ENCODE data around the gene BCLAF3.

Gene BCLAF3

GRCh38 chrX:19990556-19991349 is at the start of gene BCLAF3:
TSS of gene BCLAF3 (minus strand) at chrX:19991061. CDS start at chrX:19970264, 20,797 bp downstream.
- peak; percentile 93 for DNase-seq

DNA sequence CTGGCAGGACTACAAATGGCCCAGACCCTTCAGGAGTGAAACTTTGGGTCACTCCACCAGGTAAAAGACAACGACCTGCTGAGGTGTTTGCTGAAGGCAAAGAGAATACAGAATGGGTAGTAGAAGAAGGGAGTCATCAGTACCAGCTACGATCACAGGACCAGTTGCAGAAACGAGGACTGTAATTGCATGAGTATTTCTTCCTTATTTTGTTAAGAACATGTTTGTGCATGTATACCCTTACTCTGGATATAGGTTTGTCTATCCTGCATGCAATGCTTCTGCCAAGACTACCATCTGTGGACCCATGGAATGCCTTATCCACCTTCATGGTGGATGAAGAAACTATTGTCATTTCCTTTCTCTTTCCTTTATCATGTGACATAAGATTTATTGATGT is 48.1 kb upstream of the BCLAF3 start:
- no peak for DNase-seq

DNA sequence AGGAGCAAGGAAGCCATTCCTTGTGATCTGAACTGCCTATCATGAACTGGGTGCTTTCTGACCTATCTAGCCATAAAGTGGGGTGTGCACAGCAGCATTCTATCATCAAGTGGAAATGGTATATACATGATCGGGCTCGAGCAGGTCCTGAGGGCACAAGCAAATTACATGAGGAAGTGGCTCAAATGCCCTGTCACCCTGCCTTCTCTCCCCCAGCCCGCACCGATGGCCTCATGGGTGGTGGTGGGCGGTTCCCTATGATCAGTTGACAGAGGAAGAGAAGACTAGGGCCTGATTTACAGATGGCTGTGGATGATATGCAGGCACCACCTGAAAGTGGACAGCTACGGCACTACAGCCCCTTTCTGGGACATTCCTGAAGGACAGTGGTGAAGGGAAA is 46.3 kb upstream of the BCLAF3 start:
- no peak for DNase-seq

DNA sequence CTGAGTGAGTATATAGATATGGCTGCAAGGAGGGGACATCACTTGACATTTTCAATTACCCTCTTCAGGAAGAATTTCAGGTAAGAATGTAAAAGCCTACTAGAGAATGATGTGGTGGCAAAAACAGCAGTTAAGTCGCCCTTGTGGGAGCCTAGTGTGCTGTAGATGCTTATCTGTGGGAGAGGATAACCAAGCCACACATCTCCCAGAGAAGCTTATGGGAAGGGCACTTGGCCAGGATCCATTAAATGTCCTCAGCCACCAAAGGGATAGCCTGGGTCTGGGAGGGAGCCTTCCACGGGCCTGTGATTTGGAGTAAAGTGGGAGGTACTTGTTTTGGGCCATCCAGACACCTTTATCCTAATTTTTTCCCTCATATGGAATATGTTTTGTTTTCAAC is 41.3 kb upstream of the BCLAF3 start:
- DNase-seq, result no peak

DNA sequence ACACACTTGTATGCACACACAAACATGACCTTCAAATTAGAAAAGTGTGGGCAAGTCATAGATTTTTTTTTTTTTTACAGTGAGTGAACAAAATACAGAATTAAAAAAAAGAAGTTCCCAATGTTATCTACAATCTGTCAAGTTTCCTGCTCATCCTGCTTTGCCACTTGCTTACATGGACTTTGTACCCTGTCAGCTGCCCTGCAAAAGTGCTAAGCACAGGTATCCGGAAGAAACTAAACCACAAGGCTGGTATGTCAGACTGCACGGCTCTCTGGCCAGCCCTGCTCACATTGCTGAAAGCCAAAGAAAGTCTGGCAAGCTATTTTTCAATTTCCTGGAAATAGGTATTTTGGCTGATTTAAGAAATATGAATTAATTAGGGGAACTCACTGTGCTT is 38.9 kb upstream of the BCLAF3 start:
- no peak for DNase-seq

DNA sequence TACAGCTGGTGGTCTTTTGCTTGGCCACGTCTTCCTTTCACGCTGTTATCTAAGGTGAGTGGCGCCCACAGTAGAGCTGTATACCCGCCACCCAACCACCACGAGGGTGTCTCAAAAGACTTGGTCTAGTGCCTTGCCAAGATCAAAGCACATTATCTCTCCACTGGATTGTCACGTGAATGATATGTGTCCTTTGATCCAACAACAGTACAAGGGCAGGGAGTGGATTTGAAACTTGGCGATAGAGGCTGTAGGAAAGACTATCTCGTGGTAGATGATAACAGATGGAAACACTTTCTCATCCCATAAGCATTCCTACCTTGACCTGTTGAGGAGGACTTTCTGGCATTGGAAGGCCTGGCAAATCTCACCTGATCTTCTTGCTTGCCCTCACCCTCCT is 37.7 kb upstream of the BCLAF3 start:
- DNase-seq, result no peak

DNA sequence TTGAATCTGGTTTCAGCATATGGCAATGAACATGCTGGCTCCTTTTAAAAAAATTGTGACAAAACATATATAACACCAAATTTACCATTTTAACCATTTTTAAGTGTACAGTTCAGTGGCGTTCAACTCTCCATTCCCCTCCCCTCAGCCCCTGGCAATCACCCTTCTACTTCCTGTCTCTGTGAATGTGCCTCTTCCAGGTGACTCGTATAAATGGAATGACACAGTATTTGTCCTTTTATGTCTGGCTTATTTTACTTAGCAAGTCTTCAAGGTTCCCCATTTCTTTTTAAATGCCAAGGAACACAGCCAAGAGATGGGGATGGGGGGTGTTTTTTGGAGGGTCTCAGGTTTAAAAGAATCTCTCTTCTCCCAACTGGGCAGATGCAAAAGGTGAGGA is 35.4 kb upstream of the BCLAF3 start:
- no peak for DNase-seq

DNA sequence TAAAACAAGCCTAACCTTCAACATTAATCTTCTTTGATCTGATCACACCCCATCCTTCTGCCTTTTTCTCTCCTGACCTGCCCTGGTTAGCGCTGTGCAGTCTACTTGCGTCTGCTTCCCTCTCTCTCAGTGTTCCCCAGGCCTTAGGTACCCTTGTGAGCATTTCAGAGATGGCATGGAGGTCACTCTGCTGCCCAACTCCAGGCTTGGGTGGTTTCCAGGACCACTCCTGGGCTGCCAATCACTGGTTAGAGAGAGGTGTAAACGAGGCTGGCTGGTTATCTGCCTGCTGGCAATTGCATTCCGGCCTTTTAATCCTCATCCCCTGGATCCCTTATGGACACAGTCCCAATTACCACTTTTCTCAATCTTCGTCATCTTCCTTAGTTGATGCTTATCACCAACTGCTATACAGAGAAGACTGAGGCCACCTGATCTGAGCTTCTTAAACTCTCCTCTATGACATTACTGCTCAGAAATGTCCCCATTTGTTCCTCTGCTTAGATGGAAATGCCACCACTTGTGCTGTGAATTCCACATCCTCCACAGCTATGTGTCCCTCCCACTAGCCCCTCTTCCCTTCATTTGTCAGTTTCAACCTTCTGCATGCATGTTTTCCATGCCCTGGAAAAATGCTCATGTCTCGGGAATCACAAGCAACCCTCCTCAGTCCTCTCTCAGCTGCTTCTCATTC is 29.0 kb upstream of the BCLAF3 start:
- DNase-seq, result no peak

- no peak for DNase-seq
Observed at GRCh38 chrX:20016616-20016945, 25.7 kb upstream of the BCLAF3 start.

GRCh38 chrX:20015945-20016615 is 25.2 kb upstream of the BCLAF3 start:
- DNase-seq, result no peak

- no peak for DNase-seq
Observed at GRCh38 chrX:20015422-20015821, 24.6 kb upstream of the BCLAF3 start.

DNA sequence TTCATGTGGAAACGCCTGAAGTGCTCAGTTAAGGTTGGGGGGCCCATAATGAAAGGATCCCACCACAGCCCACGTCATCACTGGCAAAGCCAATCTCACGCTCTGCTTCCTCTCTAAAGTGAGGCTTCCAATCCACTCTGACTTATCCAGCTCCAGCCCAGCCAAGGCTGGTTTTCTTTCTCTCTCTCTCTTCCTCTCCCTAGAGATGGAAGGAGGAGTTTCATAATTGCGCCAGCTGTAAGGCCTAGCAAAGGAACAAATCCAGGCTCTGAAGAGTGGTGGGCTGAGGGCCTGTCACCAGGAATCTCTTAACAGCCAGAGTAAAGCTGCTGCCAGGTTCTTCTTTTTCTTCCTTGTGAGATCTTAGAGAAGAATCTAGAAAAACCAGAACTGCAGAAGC is 20.7 kb upstream of the BCLAF3 start:
- no peak for DNase-seq

DNA sequence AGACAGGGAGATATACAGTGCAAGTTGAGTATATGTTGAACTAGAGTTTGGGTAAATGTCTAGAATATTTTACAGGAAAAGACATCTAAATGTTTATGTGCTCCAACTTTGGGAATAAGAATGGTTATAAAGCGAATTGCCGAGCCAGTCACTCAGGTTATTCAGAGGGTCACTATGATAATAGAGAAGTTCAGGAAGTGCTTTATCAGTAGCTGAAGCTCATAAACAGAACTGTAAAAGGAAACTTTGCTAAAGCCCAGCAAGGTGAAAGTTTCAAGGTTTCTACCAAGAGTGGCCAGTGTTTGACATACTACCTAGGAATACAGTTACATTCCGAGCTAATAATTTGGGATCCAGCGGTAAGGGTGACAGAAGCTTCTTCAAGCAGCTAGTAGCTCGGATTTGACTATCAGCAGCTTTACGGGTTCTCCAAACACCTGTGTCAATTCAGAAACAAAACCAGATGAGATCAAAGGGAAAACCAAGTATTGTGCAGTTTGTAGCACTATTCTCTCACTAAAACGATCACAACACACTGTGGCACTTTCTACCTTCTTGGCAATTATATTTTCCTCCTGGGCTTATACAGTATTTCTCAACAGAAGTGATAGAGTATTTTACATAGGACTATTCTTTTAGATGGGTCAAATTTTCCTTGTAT is 17.2 kb upstream of the BCLAF3 start:
- DNase-seq, result no peak

- no peak for DNase-seq
Observed at GRCh38 chrX:20005883-20006282, 15.0 kb upstream of the BCLAF3 start.

GRCh38 chrX:20001588-20001987 is 10.7 kb upstream of the BCLAF3 start:
- no peak for DNase-seq

DNA sequence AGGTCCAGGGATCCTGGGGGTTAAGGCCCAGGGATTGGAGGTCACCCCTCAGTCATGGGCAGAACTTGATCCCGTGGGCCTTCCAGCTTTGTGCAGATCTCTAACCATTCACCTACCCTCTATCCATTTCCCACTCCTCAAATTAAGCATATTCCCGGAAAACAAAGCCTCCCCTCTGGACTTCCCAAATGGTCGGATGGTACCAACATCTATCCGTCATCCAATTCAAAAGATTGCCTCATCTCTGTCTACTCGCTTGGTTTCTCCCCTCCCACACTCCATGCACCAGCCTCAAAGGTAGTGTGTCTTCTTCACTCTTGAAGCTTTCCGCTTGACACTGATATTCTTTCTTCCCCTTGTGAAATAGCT is 473 bp upstream of the BCLAF3 start:
- DNase-seq, result no peak

DNA sequence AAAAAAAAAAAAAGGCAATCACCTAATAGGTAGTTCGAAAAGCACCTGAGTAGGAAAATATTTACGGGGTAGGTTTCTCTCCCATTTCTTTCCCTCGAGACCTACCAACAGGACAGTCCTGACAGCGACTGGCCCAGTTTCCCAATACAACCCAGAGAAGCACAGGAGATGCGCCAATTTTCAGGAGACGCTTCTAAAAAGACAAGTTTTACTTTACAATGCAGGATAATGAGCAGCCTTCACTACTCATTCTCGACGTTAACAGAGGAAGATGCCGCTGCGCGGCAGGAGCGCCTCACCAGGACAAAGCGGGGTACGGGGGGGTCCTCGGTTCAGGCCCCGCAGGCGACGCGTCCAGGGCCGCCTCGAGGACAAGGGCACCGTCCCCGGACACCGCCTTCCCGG is 708 bp downstream of the BCLAF3 start:
- DNase-seq, result no peak

DNA sequence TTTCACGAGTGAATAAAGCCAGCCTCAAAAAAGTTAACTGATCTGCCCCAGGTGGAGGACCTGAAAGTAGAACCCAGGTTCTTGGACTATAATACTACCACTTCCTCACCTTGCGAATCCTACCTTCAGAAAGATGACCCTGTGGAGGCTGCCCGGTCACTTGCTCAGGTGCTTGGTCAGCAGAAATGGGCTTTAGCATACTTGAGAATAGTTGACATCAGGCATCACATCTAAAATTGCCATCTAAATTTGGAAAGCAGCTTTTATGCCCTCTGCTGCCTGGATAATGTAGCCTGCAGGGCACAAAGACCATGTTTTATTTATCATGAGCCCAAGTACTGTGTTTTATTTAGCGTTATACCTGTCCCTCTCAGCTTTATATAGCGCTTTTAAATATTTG is 3.0 kb downstream of the BCLAF3 start:
- DNase-seq, result no peak

DNA sequence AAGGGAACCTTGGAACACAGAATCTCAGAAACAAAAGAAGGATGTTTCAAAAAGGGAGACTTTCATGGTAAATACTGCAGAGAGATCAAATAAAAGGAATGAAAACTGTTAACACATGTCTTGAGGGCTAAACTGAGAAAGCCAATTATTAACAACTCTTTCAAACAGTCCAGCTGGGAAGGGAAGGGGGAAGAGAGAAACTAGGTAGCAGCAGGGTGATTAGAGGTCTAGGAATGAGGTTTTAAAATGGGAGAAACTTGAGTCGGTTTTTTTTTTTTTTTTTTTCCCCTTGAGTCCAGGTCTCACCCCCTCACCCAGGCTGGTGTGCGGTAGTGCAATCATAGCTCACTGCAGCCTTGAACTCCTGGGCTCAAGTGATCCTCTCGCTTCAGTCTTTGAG is 4.3 kb downstream of the BCLAF3 start:
- DNase-seq, result no peak

DNA sequence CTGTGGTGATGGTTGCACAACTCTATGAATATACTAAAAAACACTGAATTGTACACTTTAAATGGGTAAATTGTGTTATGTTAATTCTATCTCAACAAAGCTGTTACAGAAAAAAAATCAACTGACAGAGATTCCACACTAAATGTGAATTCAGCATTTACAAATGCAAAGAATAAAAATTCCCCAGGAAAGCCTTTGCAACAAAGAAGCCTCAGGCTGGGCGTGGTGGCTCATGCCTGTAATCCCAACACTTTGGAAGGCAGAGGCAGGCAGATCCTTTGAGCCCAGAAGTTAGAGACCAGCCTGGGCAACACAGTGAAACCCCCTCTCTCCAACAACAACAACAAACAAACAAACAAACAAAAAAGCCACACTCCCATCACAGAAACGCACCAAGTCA is 8.9 kb downstream of the BCLAF3 start:
- no peak for DNase-seq

- DNase-seq, result no peak
Observed at GRCh38 chrX:19975845-19976244, 15.0 kb downstream of the BCLAF3 start.

GRCh38 chrX:19972984-19973383 is 17.9 kb downstream of the BCLAF3 start:
- no peak for DNase-seq

GRCh38 chrX:19968276-19968675 is 22.6 kb downstream of the BCLAF3 start:
- DNase-seq, result no peak

DNA sequence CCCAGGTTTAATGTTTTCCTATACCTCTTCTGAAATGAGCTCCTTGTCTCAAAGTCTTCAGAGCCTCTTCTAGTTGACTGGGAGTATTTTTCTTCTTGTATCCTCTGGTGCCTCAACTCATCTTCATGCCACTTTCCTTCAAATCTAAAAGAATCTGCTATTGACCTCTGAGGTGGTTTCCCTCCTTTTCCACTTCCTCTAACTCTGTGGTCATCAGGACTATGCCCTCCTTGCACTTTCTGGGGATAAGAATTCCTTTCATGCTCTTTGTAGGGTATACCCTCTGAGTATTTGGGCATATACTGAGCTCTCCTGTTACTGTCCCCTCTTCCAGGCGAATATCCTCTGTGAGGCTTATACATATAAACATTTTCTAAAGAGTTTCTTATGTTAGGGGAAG is 24.8 kb downstream of the BCLAF3 start:
- DNase-seq, result no peak

All from left hindlimb (tissue), 1 donor.